HG02588 (cell line): ENCODE measurements around the gene FOXN4.

Experiments
- ATAC-seq: cut with Tn5 transposase; IDR thresholded peaks from one replicate; pipeline ENCODE4 v1.9.1; 2021; ENCODE audit warnings: mild to moderate bottlenecking, moderate library complexity; ENCODE audit not compliant: unreplicated experiment

FOXN4 gene

DNA sequence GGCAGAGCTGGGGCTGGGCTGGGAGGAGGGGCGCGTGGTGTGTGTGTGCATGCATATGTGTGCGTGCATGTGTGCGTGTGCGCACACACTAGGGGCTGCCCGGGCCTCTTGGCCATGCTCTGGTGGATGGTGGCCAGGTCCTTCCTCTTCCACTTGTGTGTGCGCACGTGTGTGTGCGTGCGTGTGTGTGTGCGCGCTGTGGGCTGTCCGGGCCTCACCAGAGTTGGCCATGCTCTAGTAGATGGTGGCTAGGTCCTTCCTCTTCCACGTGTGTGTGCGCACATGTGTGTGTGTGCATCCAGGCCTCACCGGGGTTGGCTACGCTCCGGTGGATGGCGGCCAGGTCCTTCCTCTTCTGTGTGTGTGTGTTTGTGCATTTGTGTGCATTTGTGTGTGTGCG, 24.7 kb downstream of the FOXN4 start:
- no peak for ATAC-seq

DNA sequence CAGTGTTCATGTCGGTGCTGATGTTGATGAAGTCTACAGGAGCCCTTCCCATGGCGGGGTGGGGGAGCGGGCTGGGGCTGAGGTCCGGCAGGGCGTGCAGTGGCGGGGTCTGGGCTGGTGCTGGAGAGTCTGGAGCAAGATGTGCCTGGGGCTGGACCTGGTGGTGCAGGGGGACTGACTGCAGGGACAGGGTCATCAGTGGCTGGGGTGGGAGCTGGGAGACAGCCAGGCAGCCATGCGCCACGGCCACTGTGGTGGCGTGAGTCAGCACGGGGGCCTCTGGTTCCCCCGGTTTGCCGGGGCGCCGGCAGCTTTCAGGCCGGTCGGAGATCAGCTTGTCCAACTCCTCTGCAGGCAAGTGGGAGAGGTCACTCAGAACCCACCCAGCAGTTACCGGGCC, 27.6 kb downstream of the FOXN4 start:
- no peak for ATAC-seq

DNA sequence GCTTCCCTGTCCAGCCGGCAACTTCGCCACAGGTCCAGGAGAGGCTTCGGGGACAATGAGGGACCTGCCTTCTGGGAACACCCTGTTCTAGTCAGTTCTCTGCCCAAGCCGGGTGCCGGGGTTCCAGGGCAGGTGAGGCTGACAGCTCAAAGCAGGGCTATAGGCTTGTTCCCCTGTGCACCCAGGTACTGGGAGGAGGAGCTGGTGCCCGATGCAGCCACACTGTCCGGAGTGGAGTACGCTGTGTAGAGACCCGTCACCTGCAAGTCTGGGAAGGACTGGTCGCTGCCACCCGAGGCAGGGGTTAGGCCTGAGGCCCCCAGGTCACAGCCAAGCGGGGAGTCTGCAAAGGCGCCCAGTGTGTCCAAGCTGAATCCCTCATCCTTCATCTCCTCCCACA, 29.6 kb downstream of the FOXN4 start:
- no peak for ATAC-seq

DNA sequence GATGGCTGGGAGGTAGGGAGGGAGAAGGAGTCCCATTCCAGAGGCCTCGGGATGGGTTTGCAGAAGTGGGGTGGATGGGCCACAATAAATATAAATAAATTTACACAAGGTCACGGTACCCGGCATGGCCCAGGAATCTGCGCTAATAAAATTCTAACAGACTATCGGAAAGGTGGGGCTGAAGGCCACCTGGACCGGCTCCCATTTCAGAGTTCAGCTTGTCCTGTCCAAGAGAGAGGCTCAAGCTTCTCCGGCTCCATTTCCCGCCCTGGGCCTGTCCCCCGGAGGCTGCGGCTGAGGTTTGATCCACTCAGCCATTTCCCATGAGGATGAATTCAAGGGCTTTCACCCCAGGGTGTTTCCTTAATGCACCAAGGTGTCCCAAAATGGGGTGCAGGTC, 30.2 kb downstream of the FOXN4 start:
- no peak for ATAC-seq

DNA sequence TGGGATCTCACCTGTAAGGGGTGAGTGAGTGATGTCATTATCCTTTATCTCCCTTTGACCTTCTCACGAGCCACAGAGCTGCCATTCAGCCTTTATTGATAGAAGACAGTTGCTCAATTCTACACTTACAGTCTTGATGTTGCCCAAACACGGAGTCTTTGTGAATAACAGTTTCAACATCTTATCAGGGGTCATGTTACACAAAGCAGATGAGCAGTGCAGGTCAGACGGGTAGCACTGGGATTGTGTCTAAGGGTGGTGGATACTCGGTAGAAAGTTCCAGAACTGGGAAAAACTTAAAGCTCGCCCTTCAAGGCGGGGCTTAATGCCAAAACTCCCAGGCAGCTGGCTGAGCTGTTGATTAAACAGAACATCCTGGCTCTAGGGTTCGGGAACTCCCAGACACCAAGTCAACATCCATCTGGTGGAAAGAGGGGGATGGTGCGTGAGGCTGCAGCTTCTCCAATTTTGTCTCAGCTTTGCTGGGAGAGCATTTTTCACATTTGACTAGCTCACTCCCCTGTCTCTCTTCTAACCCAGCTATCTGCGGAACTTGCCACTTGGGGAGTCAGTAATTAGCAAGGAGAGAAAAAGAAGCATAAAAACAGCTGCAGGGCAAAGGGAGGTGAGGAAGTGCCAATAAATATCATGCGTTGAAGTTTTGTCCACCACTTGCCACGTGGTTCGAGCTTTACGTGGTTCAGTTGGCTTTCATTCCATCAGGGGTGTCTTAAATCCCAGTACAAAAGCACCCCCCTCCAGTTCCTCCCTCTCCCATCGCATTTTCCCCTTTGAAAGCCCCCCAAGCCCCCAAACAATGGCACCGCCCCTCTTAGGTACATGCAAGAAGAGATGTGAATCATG, 31.0 kb downstream of the FOXN4 start:
- no peak for ATAC-seq

DNA sequence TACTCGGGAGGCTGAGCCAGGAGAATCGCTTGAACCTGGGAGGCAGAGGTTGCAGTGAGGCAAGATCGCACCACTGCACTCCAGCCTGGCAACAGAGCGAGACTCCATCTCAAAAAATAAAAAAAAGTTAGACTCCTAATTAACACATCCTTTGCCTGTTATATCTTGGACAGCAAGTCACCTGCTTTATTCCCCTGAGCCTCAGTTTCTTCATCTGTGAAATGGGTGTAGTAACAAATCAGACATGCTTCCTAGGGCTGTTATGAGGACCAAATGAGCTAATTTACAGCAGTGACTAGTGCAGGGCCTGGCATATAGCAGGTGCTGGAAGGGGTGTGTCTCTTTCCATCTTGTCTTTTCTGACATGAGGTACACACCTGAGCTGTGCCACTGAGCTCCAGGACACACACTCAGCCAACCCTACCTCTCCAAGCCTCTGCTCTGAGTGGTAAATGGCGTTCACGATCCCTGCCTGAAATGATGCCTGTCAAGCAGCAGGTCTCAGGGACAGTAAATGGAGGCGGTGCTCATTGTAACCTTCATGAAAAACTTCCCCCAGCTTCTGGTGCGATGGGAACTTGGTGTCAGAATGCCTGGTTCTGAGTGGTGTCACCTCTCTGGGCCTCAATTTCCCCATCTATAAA, 31.7 kb downstream of the FOXN4 start:
- no peak for ATAC-seq

DNA sequence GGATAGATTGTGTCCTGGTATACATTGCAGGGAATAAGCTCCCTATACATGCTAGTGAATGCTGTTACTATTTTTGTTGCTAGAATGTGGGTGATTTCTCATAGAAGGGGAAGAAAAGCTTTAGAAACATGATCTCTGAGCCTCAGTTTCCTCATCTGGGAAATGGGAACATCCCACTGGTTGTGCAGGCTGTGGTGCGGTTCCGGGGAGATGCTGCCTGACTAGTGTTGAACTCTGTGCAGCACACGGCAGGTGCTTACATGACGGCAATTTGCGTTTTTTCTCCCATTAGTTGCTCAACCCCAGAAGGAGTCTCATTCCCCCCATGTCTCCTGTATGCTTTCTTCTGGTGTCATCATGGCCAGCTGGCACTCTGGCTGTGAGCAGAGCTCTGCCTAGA, 32.9 kb downstream of the FOXN4 start:
- no peak for ATAC-seq

DNA sequence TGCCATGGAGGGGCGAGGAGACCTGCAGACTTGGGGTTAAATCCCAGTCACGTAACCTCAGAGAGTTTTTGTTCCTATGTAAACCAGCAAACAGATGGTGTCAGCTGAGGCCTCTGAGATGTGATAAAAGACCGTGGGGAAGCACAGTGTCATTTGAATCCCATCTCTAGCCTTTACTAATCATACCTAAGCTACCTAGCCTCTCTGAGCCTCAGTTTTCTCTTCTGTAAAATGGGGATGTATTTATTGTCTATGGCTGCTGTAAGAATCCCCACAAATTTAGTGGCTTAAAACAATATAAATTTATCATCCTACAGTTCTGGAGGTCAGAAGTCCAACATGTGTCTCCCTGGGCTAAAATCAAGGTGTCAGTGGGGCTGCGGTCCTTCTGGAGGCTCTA, 33.9 kb downstream of the FOXN4 start:
- ATAC-seq, result no peak

DNA sequence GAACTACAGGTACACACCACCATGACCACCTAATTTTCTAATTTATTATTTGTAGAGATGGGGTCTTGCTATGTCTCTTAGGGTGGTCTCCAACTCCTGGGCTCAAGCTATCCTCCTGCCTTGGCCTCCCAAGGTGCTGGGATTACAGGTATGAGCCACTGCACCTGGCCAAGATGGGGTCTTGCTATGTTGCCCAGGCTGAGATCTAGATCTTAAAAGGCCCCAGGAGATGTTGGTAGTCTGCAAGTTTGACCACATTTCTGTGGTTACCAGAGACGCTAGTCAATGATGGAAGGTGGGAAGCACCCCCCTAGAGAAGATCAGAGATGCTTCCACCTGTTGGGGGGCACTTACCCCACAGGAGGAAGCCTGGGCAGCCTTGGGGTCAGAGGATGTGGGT, 34.7 kb downstream of the FOXN4 start:
- ATAC-seq, result no peak

DNA sequence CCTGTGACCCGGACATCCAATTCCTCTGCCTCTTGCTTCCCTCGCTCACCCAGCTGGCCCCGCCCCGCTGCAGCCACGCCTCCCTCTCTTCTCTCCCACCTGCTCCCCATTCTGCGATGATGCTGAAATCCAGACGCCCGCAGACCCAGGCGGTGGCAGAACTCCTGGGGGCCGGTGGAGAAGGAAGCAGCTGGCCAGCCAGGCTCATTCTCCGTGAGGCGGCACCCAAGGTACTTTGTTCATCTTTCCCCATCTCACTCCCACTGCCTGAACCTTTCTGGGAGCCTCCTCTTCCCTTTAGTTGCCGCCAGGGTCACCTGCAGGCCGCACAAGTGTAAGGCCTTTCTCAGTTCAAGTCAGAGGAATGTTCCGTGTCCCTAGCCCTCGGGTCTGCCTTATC, 35.7 kb downstream of the FOXN4 start:
- ATAC-seq, result no peak

DNA sequence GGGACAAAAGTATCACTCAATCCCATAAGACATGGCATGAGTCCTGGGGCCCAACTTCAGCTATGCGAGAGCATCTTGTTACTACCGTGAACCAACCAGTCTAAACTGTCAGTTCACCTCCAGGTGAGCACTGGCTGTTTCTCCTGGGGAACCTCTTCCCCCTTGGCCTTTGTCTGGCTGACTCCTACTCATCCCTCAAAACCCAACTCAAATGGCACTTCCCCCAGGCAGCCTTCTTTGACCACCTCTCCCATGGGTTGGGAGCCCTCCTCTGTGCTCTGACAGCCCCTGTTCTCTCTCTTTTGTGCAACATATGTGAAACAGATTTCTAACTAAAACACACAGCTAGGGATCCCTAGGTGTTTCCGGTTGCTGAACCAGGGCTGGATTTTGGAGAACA, 37.7 kb downstream of the FOXN4 start:
- ATAC-seq, result no peak

DNA sequence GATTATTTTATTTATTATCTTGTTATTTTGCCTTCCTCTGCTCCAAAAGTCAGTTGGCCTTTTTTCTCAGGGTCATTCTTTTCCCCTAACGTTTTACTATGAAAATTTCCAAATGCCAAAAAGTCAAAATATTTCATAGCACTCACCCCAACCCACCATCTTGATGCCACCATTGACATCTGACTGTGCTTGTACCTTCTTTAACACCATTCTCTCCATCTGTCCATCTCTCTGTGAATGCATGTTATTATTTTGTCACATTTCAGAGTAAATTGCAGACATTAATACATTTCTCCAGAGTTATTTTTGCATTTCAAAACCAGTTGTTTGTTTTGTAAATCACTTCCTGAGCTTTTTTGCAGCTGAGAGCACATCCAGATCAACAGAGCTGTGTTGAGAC, 38.6 kb downstream of the FOXN4 start:
- no peak for ATAC-seq

DNA sequence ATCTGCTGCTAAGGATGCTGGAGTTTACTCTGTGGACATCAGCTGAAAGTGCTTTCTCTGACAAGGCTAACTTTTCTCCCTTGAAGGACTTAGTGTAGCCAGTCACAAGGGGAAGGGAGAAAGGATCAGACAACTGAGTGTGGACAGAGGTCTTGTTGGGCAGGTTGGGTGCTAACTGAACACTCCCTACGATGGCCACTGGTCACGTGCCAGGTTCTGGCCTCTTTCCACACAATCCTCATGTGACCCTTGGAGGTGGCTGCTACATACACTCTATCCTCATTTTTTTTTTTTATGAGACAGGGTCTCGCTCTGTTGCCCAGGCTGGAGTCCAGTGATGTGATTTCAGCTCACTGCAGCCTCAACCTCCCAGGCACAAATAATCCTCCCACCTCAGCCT, 39.7 kb downstream of the FOXN4 start:
- no peak for ATAC-seq

DNA sequence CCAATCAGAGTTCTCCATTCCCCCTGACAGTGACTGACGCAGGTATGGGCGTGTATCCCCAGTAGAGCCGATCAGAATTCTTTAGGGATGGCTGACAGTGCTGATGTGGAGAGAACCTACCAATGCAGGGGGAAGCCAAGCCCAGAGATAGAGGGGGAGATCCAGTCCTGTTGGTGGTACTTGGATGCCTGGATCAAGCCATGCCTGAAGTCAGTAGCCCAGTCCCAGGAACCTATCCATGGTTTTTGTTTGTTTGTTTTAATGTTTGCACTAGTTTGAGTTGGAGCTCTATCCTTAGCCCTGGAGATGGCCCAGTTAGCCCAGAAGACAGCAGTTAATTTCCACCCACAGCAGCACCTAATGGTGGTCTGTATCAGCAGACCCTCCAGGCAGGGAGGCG, 40.2 kb downstream of the FOXN4 start:
- no peak for ATAC-seq

DNA sequence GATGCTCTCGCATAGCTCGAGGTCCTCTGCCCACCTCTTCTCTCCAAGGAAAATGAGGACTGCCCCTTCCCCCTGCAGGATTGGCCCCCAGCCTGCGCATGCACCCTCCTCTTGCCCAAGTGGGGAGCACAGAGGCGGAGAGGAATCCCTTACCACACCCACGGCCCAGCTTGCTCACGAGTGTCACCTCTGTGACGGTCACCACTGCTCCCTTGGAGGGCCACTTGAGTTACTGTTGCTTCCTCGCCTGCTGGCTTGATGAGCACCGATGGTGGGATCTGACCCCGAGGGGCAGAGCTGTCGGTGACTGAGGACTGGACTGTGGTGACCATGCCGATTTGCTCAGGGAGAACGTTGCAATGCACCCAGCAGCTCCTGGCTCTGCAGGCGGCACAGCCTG, 41.7 kb downstream of the FOXN4 start:
- ATAC-seq, result no peak

DNA sequence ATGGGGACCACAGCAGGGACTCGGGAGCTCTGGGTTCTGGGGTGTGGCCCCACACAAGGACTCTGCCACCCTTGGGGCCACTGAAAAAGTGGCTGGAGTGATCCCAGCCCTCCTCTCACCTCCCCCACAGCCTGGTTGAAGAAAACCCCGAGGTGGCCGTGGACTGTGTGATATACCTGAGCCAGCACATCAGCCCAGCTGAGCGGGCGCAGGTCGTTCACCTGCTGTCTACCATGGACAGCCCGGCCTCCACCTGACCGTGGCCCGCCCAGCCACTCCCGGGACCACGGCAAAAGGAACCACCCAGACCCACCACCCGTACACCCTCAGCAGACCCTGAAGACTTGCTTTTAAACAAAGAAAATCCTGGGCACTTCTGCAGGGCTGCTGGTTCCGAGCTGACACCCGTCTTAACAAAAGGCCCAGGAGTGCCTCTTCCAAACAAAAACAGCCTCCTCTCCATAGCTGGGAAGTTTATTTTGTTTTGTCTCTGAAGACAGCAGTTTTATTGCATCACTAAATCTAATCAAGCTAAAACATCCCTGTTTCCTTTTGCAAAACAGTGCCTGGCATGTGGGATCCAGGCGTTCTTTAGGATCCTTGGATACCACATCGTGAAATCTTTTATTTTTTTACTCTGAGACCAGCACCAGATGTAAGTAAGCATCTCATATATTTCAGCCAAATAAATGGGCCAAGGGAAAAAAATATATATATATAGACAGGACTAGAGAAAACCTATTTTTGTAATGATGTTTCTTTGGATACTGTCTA, 42.8 kb downstream of the FOXN4 start:
- ATAC-seq, result no peak

DNA sequence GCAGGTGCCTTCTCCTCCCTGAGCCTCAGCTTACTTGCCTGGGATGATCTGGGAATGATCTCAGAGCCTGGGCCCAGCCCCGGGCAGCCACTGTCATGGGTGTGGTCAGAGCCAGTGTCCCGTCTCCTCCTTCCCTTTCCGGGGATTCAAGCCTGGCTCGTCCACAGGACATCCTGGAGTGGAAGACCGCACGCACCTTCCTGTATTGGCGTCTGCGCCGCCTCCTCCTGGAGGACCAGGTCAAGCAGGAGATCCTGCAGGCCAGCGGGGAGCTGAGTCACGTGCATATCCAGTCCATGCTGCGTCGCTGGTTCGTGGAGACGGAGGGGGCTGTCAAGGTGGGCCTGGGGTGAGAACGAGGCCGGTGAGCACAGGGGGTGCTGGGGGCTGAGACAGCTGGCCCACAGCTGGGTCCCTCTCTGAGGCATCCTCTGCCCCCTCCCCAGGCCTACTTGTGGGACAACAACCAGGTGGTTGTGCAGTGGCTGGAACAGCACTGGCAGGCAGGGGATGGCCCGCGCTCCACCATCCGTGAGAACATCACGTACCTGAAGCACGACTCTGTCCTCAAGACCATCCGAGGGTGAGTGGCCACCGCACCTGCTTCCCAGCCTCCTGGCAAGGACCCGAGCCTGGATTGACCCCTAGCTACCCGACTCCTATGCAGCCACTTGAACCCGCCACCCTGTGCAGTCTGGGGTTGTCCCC, 44.0 kb downstream of the FOXN4 start:
- no peak for ATAC-seq

DNA sequence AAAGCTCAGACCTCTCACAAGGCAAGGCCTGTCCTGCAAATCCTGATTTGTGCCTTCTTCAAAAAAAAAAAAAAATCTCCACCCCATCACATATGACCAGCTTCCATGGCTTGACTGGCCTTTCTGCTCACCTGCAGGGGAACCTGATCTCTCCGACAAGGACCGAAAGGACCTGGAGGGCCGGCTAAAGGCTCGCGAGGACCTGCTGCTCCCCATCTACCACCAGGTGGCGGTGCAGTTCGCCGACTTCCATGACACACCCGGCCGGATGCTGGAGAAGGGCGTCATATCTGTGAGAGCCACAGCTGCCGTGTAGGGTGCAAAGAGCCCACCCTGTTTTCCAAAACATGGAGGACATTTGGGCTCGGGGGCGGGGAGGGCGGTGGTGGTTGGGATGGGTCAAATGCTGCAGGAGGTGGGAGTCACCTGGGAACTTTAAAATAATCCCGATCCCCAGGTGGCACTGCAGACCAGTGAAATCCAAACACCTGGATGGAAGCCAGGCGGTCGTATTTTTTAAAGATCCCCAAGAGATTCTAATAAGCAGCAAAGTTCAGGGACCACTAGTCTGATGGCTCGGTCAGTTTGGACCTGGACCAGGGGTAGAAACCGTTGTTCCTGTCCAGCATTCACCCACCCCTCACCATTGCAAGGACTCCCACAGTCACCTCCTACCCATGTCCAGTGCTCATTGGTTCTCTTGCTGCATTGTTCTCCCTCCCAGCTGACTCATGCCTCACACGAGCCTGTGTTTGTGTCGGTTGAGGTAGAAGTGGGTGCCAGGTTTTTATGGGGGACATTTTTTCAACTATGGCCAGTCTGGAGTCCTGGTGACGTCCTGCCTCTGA, 44.8 kb downstream of the FOXN4 start:
- no peak for ATAC-seq

DNA sequence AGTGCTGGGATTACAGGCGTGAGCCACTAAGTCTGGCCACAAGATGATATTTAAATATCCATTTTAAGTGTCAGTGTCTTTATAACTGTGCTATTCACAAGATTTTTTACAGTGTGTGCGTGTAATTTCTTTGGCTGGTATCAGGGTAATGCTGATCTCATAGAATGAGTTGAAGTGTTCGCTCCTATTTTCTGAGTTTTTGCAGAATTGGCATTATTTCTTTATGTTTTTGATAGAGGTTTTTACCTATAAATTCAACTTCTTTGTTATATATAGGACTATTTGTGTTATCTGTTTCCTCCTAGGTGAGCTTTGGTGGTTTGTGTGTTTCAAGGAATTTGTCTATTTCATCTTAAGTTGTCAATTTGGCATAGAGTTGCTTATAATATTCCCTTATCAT, 45.6 kb downstream of the FOXN4 start:
- ATAC-seq, result no peak

DNA sequence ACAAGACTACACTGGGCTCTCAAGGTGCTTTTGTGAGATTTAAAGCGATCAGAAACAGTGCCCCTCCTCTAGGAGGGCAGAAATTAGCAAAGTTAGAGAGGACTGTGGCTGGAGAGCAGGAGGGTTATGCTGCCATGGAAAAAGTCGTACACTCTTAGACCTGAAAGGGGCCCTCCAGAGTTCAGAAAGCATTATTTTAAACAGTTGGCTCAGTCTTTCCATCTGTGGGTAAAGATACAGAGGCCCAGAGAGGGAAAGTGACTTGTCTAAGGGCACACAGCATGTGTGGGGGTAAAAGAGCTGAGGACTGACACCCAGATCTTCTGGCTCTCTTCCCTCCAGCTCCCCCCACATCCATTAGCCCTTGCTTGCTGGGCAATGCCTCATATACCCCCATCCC, 47.1 kb downstream of the FOXN4 start:
- ATAC-seq, result no peak
